HG03060 (cell line): Measurements from ENCODE around the gene ELOVL7.
"Not testable (repeated sequence)": the region's sequence is repeated elsewhere in the genome, so short reads cannot be mapped to it uniquely, and the experiment has no call there.

ENCODE experiments used
- ATAC-seq: cut with Tn5 transposase; IDR thresholded peaks from one replicate; pipeline ENCODE4 v1.9.1; 2021; ENCODE audit warnings: low read depth, moderate number of reproducible peaks; ENCODE audit not compliant: unreplicated experiment

Gene ELOVL7

DNA sequence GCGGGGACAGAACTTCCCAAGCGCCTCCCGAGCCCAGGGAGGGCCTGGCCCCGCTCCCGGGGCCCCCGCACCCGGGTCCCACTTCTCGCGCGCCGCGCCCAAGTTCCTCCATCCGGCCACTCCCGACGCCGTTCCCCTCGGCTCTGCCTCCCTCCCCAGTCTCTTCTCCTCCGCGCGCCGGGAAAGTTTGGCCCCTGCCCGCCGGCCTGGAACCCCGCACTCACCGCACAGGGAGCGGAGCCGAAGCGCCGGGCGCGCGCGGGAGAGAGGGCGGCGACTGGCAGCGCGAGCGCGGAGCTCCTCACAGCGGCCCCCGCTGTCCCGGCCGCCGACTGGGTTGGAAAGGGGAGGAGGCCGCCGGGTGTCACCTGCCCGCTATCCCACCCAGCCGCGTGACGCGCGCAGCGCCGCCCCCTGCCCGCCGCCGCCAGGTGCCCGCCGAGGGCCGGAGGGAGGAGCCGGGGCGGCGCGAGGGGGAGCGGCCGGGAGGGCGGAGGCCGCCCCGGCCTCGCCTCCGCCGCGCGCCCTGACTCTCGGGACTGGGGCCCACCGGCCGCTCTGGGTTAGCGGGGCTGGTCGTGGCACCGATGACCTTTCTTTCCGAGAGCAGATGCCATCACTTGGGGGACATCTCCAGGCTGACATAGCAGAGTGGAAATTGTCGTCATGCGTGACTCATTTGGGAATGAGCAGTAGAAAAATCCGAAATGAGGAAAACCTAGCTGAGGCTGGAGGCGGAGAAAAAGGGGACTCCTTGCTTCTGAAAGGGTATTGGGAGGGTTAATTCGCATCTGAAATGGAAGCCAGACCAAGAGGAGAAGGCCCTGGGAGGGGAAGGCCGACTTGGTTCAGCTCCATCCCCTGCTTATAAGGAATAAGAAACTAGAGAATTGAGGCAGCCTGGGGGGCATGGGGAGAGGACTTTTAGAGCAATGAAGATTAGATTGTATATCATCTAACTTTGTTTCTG, at the start of gene ELOVL7:
Gene ELOVL7, minus strand, starts transcription at position 334 of the 970 bp plus-strand sequence. CDS start 56,872 bp downstream, outside the sequence.
- ATAC-seq, result peak; percentile 50

DNA sequence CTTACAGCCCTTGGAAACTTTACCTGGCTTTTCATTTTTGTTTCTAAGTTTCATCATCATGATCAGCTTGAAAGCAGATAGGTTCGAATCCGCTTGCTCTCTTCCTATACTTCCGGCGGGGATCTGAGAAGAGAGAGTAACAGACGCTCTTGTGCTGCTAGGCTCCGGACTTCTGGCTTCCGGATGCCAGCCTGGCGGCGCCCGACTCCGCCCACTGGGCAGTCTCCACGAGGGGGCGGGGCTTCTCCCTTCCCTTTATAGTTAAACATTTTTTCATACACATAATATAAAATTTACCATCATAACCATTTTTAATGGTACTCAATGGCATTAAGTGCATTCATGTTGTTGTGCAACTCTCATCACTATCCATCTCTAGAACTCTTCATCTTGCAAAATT, 49.5 kb upstream of the ELOVL7 start:
- ATAC-seq, result no peak

DNA sequence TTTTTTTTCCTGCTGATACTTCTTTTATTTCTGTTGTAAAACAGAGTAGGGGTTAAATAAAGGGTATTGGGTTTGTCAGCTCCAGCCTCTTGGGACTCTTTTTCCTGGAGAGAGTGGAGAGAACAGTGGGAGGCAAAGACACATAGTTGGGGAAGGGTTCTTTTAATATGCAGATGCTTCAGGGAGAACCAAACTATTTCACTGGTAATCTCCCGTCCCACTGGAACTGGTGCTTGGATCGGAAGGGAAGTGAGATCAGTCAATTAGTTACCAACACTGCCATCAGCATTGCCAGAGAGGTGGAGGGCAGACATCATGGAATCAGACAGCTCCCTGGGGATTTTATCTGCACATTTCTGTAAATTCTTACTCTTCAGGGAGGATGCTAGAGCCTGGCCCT, 47.6 kb upstream of the ELOVL7 start:
- no peak for ATAC-seq

DNA sequence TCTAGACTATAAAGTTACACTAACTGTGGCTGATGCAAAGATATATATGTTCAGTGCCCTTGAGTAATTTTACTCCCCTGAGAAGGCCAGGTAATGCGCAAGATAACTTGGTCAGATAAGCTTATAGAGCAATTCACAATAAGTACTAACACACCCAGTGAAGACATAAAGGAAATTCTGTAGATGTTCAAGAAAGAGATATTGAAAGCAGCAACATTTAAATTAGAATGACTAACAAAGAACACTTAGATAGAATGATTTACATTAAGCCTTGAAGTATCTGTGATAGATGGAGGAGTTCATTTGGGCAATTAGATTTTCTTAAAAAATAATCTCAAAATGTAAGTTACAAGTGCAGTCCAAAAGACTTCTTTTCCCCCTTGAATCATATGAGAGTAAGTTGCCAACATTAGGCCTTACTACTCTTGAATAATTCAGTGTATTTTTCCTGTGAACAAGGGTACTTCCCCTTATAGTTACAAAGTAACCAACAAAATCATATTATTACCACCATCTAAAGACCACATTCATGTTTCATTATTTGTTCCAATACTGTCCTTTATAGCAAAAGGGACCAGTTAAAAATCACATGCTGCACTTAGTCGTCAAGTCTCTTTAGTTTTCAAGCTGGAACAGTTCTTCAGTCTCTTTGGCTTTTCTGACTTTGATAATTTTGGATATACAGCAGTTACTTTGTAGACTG, 44.4 kb upstream of the ELOVL7 start:
- no peak for ATAC-seq

DNA sequence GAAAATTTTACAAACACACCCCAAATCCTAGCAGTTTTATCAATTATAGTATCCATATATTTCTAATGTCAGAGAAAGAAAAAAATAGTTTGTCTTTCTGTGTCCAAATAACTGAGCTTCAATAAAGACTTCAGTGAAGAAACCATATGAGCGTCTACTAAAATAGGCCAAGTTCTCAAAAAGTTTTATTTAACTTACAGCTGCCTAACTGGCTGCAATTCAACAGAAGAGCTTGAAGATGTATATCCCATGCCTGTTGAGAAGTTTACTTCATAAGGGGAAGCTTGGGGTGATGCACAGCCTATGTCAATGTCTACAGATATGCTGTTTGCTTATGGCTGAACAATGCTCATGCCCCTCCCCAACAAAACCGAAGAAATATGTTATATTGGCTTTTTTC, 43.7 kb upstream of the ELOVL7 start:
- no peak for ATAC-seq

DNA sequence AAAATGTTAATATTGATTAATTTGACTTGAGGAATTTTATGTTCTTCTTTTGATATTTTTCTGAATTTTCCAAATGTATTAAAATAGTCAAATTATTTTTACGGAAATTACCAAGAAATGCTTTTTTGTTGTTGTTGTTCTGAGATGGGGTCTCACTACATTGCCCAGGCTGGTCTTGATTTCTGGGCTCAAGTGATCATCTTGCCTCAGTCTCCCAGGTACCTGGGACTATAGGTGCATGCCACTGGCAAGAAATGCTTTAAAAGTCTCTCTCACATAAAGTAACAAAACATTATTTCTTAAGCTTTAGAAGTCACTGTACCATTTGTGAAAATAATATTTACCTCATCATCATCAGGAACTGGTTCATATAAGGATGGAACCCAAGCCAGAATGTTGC, 43.0 kb upstream of the ELOVL7 start:
- no peak for ATAC-seq

DNA sequence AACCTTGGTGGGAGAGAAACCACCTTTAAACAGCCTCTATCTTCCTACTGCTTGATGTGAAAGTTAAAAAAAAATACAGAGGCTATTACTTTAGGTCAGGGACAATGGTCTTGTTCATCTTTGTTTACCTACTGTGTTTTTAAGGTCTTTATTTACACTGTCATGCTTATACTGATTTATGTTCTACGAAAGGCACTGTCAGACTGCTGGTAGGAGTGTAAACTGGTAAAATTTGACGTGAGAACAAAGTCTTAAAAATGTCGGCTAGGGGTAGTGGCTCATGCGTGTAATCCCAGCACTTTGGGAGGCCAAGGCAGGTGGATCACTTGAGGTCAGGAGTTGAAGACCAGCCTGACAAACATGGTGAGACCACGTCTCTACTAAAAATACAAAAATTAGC, 42.1 kb upstream of the ELOVL7 start:
- no peak for ATAC-seq

DNA sequence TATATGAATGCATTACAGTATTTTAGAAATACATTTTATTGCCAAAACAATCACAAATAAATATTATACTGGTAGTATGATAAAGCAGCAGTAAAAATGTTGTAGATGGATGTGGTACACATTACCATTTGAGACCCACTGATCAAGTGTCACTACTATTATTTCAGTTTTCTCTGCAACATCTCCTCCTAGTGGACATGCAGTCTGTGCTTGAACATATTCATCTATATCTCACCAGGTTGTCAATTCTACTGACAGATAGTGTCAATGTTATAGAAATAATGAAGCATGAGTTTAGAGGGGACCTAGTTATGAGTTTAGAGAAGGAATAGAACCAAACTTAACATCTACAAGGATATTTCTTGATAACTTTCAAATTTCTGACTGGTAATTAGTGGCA, 39.2 kb upstream of the ELOVL7 start:
- no peak for ATAC-seq

DNA sequence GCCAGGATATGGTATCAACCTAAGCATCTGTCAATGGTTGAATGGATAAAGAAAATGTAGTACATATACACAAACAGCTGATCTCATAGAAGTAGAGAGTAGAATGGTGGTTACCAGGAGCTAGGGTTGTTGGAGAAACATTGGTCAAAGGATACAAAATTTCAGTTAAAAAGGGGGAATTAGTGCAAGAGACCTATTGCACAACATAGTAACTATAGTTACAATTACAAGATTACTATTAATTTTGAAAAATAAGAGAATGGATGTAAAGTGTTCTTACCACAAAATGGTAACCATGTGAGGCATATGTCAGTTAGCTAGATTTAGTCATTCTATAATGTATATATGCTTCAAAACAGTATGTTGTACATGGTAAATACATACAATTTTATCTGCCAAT, 28.8 kb upstream of the ELOVL7 start:
- ATAC-seq, result no peak

DNA sequence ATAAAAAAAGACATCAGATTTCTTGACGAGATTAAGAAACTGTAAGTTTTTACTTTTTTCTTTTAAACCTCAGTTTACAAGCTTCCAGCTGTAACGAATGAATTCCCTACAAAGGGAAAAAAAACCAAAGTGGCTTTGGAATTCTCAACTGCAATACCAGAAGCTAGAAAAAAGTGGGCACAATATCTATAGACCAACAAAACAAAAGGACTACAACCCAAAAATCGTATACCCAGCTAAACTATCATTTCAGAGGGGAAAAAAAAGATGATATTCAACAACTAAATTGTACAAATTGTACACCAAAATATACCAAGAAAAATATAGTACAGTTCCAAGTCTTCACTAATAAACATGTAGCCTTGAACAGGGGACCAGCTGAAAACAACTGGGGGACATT, 26.8 kb upstream of the ELOVL7 start:
- ATAC-seq, result no peak

DNA sequence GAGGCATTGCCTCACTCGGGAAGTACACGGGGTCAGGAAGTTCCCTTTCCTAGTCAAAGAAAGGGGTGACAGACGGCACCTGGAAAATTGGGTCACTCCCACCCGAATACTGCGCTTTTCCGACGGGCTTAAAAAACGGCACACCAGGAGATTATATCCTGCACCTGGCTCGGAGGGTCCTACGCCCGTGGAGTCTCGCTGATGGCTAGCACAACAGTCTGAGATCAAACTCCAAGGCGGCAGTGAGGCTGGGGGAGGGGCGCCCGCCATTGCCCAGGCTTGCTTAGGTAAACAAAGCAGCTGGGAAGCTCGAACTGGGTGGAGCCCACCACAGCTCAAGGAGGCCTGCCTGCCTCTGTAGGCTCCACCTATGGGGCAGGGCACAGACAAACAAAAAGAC, 16.5 kb upstream of the ELOVL7 start:
- not testable (repeated sequence) for ATAC-seq

DNA sequence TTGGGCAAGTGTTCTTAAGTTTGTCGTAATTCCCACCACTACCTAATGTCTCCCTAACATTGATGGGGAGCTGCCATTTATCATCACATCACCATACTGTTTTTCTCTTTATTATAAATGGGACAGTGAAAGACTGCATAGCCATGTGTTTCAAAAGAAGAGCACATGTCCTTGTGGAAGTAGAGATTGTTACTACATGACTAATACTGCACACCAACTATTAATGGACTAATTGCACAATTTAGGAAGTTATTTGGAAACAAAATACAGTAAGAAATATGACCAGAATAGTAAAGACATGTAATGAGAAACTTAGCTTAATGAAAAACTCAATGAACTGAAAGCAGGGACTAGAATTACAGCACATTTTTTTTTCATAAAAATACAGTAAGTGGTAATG, 12.0 kb upstream of the ELOVL7 start:
- no peak for ATAC-seq

DNA sequence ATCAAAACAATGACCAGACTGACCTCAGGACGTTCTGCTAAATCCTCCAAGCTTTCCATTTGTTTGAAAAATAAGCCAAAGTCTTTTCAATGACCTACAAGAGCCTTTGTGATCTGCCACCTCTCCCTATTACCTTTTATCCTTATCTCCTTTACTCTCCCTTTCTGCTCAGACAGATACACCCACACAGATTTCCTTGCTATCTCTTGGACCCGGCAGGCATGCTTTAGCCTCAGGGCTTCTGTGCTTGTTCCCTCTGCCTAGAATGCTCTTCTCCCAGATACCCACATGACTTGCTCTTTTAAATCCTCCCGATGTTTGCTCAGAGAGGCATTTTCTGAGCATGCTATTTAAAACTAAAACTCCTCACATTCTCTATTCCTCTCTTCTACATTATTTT, 8.9 kb upstream of the ELOVL7 start:
- no peak for ATAC-seq

DNA sequence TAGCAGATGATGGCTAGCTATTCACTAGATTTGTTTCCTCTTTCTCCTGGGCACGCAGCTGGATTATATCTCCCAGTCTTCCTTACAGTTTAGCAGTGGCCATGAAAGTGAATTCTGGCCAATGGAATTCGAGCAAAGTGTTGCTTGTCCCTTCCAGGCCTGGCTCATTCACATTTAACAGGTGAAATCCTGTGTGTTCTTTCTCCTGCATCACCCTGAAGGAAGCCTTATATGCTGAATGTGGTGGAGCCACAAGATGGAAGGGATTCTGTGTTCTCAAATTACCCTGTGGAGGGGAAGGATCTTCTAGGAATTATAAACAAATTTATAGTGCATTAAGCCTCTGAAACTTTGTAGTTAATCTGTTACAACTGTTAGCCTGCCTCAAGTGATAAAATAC, 8.2 kb upstream of the ELOVL7 start:
- no peak for ATAC-seq

DNA sequence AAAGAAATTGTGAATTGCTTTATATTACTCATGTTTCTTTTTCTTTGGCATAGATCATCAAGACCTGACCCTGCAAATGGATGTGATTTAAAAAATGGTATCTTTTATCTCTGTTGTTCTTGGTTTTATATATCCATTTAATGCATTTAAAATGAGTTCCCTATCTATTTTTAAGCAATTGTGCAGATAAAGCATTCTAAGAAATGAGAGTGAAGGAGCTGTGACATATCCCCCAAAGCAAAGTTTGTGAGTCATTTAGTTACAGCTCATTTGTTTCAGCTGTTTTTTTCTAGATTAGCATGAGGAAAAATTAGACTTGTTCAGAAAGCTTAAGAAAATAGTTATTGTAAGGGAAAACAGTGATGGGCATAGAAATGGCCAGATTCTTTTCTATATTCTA, 7.6 kb upstream of the ELOVL7 start:
- ATAC-seq, result no peak

DNA sequence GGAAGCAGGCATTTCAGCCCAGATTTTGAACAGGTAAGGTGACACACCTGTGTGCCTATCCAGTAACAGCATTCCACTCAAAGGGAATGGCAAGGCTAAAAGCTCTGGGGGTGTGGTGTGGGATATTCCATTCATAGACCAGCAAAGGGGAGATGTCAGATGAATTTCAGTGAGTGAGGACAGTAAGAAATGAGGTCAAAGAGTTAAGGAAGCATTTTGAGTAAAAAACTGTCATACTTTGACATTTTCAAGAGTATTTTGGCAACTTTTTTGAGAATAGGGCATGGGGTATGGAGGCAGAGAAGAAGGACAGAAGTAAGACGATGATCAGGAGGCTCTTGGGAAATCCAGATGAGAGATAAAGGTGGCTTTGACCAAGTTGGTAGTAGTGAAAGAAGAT, 2.2 kb upstream of the ELOVL7 start:
- no peak for ATAC-seq

DNA sequence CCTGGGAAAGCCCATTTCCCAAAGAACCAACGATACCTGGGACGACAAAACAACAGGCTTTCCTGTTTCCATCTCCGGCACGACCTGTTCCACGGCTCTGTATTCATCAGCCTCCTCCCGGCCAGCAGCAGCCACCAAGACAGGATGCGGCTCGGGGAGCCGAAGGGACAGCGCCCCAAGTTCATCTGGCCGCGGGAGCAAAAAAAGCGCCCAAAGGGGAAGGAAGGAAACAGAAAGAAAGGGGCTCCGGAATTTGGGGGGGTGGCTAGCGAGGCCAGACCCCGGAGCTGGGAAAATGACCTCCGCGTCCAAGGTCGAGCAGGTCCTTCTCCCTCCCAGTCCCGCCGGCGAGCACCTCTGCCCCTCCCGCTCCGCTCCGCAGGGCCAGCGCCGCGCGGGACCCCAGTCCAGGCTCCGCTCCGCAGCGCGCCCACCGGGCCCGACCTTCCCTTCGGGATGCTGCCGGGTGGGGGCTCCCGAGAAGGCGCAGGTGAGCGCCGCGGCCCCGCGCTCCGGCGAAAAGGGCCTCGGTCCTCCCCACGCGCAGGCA, 608 bp downstream of the ELOVL7 start:
- no peak for ATAC-seq

DNA sequence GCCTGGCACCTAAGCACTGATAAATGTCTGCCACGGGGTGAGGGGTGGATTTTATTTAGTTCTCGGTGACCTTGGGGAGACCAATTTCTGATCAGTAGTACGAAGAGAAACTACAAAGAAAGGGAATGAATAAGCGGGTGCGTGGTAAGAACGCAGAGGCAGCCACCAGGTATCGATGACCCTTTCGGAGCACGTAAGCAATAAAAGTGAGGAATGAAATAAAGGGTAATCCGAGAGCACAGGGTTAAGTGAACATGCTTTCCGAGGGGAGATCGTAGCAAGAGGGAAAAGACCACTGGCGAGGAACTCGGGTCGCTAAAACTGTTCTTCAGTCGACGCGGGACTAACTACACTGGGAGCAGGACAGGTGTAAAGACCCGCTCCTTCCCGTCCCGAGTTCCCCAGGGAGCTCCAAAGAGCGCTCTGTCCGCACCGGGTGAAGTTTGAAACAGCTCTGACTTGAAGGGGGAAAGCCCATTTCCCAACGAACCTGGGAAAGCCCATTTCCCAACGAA, 1.1 kb downstream of the ELOVL7 start:
- ATAC-seq, result no peak

DNA sequence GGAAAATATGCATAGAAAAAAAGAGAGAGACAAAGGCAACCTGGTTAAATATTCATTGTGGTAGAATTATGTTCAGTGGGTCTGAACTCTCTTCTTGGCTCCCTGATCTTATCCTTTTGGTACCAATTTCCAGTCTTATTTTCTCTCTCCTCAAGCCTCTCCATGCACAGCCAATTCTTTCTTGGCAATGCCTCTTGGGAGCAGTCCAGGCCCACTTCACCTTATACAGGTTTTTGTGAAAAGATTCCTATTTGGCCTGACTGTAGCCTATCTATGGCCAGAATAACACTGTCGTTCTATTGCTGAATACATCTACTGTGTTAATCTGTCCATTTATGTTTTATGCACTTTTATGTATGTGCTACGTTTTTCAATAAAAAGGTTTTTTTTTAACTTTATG, 2.7 kb downstream of the ELOVL7 start:
- no peak for ATAC-seq

DNA sequence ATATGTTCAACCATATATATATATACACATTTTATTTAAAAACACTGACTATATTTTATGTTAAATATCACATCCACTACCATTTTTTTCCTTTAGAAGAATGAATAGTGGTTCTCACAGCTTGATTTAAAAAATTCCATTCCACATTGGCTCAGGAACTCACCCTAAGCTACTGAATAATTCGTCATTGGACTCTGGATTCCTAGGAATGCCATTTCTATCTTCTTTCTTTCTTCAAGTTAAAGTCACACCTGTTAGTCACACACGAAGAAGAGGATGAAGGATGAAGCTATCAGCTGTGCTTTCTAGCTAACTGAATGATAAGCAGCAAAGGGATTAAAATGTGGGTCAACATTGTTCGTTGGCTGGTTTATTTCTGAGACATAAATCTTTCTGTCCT, 7.9 kb downstream of the ELOVL7 start:
- ATAC-seq, result no peak

DNA sequence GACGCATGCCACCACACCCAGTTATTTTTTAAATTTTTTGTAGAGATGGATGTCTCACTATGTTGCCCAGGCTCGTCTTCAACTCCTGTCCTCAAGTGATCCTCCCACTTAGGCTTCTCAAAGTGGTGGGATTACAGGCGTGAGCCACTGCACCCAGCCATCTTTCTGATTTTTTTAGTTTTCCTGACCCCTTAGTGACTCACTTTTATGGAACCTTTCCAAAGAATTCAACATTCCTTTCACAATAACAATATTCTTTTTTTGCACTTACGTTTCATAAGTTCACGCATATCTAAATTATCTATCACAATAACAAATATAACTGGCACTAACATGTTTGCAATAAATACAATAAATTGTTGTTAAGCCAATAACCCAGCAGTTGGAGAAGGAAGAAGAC, 8.5 kb downstream of the ELOVL7 start:
- ATAC-seq, result no peak
